COLO668 (cell line): Measurements from ENCODE around the gene OTULINL.
"Not testable (repeated sequence)": the region's sequence is repeated elsewhere in the genome, so short reads cannot be mapped to it uniquely, and the experiment has no call there.

ENCODE experiments used
- DNase-seq: peaks from one replicate; lab custom pipeline; 2025; ENCODE audit not compliant: unreplicated experiment; lab: John Stamatoyannopoulos, UW

OTULINL gene

DNA sequence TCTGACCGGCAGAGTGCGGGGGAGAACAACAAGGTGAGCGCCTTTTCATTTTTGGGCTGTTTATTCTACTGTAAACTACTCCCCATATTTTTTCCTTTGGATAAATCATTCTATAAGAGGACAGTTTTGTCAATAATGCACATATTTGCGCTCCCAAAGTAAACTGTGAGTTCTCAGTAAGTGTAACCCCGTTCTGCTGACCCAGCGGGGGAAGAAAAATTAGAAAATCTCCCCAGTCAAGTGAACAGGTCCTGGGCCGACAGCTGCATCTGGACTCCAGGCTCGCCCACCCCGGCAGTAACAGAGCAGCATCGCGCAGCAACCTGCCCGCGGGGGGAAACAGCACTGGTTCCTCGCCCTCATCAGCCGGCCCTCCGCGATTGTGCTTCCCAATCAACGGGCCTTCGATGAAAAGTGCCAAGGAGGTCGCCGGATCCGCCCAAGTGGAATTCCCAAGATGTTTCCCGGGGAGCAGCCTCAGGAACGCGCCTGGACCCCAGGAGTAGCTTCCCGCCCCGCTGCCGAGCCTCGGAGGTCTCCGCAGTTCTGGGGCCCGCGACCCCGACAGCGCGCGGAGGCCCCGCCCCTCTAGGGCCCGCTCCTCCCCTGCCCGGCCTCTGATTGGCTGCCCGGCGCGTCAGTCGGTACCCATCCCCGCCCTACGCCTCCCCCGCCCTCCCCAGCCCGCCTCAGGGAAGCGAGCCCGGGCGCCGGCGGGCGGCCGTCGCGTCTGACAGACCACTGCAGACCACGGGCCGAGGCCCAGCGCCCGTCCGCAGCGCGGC is at the start of gene OTULINL:
TSS of gene OTULINL (plus strand) at position 687 of the 785 bp plus-strand sequence. CDS start 103 bp downstream, outside the sequence.
- peak; percentile 95 for DNase-seq

DNA sequence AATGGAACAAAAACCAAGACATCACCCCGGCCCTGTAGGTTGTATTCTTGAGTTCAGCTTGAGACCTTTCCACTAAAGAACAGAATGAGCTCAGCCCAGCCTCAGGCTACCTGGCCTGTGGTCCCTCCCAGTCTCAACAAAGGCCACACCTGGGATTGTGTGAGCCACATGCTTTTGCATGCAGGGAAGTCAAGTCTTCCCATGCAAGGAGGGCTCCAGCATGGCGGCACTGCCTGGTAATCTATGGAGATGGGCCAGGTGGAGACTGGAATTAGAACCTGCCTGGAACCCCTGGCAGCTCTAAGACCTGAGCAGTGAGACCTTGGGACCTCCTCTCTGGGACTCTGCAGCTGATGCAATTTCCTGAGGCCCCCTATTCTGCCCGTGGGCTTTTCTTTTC is 49.4 kb upstream of the OTULINL start:
- DNase-seq: no peak

DNA sequence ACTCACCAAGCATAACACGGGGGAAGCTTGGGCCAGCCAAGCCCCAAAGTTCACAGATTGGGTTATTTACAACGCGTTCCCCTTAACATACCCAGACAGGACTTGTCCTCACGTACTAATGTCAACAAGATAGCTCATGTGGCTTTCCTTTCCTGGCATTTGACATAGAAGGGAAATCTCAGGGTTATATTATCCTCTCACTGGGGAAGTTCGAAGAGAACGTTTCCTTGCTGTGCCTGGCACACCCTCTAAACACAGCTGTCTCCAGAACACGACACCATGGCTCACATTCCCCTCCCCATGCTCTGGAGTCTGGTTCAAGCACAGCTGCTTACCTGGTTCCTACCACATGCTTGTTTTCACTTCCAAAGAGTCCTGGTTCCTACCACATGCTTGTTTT is 46.8 kb upstream of the OTULINL start:
- peak; percentile 58 for DNase-seq

DNA sequence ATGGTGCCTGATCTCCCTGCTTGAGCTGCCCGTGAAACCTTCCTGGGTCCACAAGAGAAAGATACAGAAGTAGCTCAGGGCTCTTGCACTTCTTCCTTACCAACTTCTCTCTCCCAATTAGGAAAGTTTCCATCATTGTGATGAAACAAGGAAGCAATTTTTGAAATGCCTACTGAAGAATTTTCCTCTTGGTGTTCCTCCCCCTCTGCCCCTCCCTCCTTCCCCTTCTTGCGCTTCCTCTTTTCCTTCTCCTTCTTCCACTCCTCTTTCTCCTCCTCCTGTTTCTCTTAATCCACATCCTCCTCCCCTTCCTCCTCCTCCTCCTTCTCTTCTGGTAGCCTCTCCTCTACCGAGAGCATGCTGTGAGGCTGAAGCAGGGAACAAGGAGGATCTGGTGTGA is 36.3 kb upstream of the OTULINL start:
- no peak for DNase-seq

DNA sequence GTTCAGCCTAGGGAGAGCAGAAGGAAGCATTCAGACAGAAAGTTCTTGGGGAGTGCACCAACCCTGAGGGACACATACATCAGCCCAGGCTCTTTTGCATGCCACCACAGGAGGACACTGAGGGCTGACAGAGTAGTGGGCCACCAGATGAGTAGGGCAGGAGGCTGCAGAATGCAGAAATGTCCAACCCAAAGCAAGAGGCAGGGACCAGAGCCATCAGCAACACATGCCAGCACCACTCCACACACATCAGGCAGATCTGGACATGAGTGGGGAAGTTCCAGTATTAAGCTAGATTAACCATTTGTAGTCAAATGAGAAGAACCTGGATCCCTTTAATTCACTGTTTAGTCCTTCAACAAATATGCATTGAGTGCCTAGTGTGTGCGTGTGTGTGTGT is 35.7 kb upstream of the OTULINL start:
- DNase-seq: no peak

DNA sequence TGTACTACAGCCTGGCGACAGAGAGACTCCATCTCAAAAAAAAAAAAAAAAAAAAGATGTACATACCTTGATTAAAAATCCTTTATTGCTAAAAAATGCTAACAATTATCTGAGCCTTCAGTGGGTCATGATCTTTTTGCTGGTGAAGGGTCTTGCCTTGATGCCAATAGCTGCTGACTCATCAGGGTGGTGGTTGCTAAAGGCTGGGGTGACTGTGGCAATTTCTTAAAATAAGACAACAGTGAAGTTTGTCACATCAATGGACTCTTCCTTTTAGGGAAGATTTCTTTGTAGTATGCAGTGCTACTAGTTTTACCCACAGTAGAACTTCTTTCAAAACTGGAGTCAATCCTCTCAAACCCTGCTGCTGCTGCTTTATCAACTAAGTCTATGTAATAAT is 33.9 kb upstream of the OTULINL start:
- DNase-seq: no peak

DNA sequence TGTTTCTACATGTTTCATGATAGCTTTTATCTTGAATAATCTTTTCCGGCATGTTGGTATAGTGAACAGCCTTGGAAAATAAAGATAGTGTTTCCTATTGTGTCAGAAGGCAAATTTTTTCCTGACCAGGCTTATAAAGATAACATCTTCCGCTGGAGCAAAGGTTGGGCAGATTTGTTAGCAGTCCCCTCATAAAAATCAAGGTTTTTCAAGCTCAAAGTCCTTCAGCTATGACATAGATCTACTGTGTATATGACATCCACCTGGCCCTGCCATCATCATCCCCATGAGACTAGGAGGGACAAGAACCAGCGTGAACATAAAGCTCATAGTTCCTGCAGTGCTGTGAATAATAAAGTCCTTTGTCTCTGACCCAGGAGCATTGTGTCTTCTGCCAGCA is 30.4 kb upstream of the OTULINL start:
- no peak for DNase-seq

DNA sequence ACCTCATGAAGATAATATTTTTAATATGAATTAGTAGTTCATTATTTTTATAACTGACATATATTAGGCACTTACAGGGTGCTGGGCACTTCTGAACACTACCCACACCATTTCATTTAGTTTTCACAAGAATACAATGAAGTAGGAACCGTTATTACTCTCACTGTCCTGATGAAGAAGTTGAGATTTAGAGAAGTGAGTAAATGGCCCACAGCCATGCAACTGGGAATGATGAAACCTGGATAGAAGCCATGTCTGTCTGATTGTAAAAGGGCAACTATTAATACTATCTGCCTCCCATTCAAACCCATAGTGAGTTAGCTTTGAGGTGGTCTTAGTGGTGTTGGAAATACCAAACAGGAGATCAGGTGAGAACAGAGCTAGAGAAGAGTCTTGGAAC is 29.6 kb upstream of the OTULINL start:
- no peak for DNase-seq

DNA sequence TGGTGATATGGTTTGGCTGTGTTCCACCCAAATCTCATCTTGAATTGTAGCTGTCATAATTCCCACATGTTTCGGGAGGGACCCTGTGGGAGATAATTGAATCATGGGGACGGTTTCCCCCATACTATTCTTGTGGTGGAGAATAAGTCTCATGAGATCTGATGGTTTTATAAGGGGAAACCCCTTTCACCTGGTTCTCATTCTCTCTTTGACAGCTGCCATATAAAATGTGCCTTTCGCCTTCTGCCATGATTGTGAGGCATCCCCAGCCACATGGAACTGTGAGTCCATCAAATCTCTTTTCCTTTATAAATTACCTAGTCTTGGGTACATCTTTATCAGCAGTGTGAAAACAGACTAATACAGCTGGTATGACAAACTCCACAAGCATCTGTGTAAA is 27.3 kb upstream of the OTULINL start:
- DNase-seq: not testable (repeated sequence)

DNA sequence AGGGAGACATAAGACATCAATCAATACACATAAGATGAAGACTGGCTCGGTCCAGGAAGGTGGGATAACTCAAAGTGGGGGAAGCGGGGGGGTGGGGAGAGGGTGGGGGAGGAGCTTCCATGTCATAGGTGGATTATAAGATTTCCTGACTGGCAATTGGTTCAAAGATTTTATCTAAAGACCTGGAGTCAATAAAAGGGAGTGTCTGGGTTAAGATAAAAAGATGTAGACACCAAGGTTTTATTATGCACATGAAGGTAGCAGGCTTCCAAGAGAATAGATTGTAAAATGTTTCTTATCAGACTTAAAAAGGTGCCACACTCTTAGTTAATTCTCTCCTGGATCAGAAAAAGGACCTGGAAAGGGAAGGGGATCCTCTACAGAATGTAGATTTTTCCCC is 25.6 kb upstream of the OTULINL start:
- no peak for DNase-seq

DNA sequence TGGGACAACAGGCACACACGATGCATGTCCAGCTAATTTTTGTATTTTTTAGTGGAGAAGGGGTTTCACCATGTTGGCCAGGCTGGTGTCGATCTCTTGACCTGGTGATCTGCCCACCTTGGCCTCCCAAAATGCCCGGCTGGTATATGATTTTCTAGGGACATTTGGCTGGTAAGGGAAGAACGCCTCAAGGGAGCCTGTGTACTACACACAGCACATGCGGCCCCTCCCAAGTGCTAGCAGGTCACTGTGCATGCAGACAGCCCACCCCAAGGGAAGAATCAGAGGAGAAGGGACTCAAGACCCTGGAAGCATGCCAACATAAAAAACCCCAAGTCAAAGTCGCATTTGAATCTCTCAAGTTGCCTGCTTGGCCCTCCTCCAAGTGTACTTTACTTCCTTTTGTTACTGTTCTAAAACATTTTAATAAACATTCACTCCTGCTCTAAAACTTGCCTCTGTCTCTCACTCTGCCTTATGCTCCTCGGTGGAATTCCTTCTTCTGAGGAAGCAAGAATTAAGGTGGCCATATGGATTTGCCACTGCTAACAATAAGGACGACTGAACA is 24.3 kb upstream of the OTULINL start:
- DNase-seq: no peak

DNA sequence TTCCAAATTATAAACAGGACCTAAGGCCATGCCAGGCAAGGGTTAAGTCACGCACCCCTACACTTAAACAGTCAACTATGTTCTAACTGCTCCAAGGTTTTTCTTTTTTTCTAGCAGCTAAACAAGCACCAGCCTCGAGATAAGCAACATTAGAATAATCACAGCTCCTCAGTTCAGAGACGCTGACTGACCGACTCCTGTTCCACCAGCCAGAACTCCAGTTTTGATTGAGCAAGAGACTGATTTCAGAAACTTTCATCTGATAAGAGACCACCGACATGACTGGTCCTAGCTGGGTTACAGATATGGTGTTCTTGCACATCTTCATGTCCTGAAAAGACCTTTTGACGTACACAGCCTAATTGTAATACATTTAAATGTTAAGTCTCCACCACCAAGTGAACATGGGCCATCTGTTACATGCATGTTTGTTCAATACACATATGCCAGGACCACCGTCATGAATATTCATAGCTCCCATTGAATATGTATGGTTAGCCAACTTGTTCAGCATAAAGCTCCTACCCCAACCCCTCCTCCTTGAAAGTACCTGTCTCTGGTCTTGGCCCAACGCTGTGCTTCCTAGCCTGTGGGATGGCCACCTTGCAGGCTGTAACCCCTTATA is 23.7 kb upstream of the OTULINL start:
- no peak for DNase-seq

DNA sequence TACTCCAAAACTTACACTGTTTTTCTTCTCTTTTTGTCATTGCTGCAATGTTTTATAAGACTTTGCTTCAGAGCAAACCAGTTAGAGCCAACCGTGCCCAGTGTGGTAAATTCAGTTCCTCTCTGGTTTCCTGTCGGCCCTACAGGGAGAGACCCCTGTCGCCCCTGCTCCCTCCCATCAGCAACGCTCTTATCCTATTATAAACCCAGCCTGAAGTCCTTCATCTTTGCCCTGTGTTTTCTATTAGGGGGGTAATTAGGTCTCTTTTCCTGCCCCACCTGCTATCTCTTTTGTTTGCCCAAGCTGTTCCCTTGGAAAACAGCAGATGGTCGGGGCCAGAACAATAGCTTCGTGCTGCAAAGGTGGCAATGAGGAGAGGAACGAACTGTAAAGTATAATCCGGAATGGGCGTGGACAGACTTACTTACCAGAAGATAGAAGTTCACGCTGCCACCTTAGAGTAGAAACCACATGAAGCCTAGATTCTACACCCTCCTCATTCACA is 21.4 kb upstream of the OTULINL start:
- DNase-seq: peak; percentile 91

DNA sequence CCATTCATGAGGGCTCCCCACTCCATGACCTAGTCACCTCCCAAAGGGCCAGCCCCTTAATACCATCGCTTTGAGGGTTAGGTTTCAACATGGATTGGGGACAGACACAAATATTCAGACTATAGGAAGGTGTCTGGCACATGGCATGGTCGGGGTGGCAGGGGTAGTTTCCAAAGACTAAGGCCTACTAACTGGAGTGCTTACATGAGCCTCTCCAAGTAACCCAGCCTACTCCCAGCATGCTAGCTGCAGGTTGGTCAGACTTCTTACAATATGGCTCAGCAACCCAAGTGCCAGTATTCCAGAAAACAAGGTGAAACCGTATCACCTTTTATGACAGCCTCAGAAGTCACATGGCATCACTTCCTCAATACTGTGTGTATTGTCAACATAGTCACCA is 19.9 kb upstream of the OTULINL start:
- no peak for DNase-seq

DNA sequence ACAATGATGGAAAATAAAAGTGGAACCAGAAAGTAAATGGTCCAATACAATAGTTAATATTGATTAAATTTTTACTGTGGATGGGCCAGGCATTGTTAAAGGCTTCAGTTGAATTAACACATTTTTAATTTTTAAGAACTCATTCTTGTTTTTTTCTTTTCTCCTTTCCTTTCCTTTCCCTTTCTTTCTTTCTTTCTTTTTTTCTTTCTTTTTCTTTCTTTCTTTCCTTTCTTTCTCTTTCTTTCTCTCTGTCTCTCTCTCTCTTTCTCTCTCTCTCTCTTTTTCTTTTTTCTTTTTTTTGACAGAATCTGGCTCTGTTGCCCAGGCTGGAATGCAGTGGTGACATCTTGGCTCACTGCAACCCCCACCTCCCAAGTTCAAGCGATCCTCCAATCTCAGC is 13.3 kb upstream of the OTULINL start:
- DNase-seq: no peak

DNA sequence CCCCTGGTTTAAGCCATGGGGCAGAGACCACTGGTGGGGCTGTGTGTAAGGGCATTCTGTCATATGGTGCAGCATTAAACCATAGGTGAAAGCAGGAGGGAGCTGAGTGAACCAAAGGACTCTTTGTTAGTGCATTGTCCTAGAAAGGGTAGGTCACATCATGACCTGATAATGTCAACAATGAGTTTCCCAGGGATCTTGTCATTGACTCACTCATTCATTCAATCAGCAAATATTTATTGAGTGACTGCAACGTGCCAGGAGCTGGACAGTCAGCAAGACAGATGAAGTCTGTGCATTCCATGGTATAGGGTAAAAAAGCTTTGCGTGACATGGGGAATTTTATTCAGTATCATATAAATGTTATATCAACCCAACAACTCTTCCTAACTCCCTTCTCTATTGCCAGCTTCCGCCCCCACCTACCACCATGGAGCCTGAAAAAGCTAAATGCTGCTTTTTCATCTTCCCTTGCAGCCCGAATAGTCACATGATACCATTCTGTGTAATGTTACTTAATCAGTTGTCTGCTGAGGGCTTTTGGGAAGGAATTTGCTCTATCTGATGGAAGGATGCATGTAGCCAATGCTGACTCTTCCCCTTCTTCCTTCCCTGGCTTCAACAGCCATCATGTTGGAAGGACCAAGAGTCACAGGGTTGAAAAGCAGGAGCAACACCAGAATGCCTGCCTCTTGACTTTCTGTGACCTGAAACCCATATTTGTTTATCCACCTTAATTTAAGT is 11.5 kb upstream of the OTULINL start:
- DNase-seq: no peak

DNA sequence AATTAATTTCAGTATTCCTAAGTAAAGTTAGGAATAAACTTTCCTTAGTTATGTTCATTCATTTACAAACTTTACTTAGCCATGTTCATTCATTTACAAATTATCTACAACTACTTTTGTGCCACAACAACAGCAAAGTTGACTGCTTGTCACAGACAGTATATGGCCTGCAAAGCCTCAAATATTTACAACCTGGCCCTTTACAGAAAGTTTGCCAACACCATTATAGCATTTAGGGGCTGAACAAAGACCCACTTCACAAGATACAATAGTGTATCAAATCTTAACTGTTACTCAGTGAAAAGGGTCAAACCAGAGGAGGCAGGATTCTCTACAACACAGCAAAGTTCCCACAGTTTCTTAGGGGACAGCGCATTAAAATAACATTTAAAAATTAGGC is 9.7 kb upstream of the OTULINL start:
- DNase-seq: no peak

DNA sequence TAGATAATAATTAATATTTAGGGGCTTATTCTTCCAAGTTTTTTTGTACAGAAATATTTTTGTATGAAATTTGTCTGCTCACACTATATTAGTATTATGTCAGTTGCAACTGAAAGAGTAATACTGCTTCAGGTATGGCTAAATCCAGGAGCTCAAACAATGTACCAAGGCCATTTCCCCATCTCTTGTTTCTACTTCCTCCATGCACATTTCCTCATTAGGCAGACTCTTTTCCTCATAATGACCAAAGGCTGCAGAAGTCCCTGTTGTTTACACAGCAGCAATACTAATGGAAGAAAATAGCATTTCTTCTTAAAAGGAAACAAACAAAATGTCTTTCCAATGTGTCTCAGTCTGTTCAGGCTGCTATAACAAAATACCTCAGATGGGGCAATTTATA is 9.2 kb upstream of the OTULINL start:
- DNase-seq: no peak

DNA sequence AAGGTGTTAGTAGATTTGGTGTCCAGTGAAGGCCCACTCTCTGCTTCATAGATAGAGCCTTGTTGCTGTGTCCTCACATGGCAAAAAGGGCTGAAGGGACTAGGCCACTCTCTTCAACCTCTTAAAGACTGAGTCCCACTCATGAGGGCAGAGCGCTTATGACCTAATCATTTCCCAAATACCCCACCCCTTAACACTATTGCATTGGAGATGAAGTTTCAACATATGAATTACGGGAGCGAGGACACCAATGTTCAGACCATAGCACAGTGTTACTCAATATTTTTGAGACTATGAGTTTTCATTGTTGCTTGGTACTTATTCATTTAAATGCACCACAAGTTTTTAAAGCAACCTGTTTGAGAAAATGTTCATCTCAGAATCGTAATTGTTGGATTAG is 8.8 kb upstream of the OTULINL start:
- no peak for DNase-seq

DNA sequence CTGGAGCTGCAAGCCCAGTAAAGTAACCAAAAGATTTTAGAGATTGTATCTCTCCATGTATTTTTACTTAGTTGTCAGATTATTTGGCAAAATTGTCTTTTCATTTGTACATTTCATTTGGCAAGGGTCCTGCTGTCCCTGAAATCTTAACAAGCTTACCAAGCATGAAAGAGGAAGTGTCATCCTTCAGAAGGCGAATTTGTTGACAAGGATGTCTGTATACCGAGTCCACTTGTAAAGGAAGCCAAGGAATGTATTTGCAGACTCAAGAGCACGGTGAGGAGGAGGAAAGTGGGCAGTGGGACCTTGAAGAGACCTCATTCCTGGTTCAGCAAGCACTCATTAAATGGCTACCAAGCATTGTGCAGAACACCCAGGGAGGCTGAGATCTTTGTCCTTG is 7.5 kb upstream of the OTULINL start:
- DNase-seq: no peak

DNA sequence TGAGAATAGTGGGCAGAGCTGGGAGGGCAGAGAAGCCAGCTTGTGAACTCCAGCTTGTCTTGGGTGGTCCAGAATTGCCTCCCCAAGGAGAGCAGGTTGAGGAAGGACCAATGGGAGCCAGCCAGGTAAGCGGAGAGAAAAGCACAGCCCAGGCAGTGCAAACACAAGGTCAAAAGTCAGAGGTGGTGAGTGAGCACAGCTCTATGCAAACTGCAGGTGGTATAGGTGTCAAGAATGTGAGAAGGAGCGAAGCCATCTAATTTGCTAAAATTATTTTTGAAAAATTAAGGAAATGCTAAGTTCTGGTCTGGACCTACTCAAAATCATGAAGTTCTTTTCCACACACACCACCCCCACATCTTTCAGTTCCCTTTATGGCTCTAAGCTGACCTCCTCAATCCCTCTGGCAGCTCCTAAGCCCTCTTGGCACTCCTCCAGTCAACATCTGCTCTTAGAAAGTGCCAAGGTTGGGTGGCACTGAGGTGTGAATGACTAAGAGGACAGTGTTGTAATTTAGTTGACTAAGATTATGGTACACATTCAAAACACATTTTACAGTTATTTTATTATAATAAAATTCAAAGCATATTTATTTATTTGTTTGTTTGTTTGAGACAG is 6.6 kb upstream of the OTULINL start:
- DNase-seq: no peak
